ENCODE results near the gene SERPINB3.
"Not testable (repeated sequence)": the region's sequence is repeated elsewhere in the genome, so short reads cannot be mapped to it uniquely, and the experiment has no call there.

Gene SERPINB3

DNA sequence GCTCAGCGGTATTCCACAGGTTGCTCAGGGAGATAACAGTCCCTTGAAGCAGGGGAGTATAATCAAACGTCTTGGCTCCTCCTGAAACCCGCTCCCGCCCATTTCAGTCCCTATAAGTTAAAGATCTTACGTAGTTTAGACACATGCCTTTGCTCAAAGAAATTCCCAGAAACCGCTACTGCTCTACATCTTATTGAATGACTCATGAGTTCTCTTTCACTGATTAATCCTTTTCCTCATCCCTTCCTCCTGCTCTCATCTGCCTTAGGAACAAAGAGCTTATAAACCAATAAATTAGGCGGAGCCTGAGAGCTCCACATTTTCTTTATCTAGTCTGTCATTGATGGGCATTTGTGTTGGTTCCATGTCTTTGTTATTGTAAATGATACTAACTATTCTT lies 13.5 kb downstream of the SERPINB3 start:
- DNase-seq (ENCODE audit: extremely low read depth in 1 of 2, low read depth in 1 of 2): no peak

GRCh38 chr18:63646936-63647335 lies 14.8 kb downstream of the SERPINB3 start:
- DNase-seq (ENCODE audit: extremely low read depth in 1 of 2, low read depth in 1 of 2): no peak

- DNase-seq (ENCODE audit: extremely low read depth in 1 of 2, low read depth in 1 of 2): not testable (repeated sequence)
These were observed 17.0 kb downstream of the SERPINB3 start for GRCh38 chr18:63644694-63645093.

- DNase-seq (ENCODE audit: extremely low read depth in 1 of 2, low read depth in 1 of 2): not testable (repeated sequence)
These were observed 17.6 kb downstream of the SERPINB3 start, which contains the start of gene SERPINB4 for GRCh38 chr18:63644142-63644541. Gene SERPINB4 (minus strand): TSS chr18:63644256. CDS start chr18:63643577, 679 bp downstream.

- DNase-seq (ENCODE audit: extremely low read depth in 1 of 2, low read depth in 1 of 2): not testable (repeated sequence)
These were observed 18.9 kb downstream of the SERPINB3 start for GRCh38 chr18:63642668-63643356.

- DNase-seq (ENCODE audit: extremely low read depth in 1 of 2, low read depth in 1 of 2): not testable (repeated sequence)
These were observed 20.5 kb downstream of the SERPINB3 start for GRCh38 chr18:63641157-63641680.

- no peak for DNase-seq (ENCODE audit: extremely low read depth in 1 of 2, low read depth in 1 of 2)
These were observed 24.0 kb downstream of the SERPINB3 start for GRCh38 chr18:63637703-63638102.

- no peak for DNase-seq (ENCODE audit: extremely low read depth in 1 of 2, low read depth in 1 of 2)
These were observed 33.9 kb downstream of the SERPINB3 start for GRCh38 chr18:63627819-63628218.

GRCh38 chr18:63626431-63626830 lies 35.3 kb downstream of the SERPINB3 start:
- no peak for DNase-seq (ENCODE audit: extremely low read depth in 1 of 2, low read depth in 1 of 2)

DNA sequence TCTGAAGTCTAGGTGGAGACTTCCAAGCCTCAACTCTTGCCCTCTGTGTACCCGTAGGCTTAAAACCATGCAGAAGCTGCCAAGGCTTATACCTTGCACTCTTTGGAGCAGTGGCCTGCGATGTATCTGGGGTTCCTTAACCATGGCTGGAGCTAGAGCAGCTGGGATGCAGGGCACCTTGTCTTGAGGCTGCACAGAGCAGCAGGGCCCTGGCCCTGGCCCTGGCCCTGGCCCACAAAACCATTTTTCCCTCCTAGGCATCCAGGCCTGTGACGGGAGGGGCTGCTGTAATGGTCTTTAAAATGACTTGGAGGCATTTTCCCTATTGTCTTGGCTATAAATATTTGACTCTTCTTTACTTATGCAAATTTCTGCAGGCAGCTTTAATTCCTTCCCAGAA lies 36.8 kb downstream of the SERPINB3 start:
- no peak for DNase-seq (ENCODE audit: extremely low read depth in 1 of 2, low read depth in 1 of 2)

- DNase-seq (ENCODE audit: extremely low read depth in 1 of 2, low read depth in 1 of 2): no peak
These were observed 42.0 kb downstream of the SERPINB3 start for GRCh38 chr18:63619661-63620060.

DNA sequence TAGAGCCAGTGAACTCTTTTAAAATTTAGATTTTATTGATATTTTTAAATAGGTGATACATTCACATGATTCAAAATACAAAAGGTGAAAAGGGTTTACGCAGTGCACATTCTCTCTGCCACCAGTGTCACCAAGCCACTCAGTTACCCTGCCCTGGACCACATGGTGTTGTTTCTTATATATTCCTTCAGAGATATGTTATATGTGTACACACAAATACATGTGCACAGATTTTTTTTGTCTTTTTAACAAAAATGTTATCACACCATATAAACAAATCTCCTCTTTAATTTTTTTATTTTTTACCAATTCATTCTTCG lies 43.8 kb downstream of the SERPINB3 start:
- DNase-seq (ENCODE audit: extremely low read depth in 1 of 2, low read depth in 1 of 2): no peak

GRCh38 chr18:63617049-63617914 lies 44.4 kb downstream of the SERPINB3 start:
- DNase-seq (ENCODE audit: extremely low read depth in 1 of 2, low read depth in 1 of 2): no peak

GRCh38 chr18:63613420-63613819 lies 48.3 kb downstream of the SERPINB3 start:
- DNase-seq (ENCODE audit: extremely low read depth in 1 of 2, low read depth in 1 of 2): no peak

DNA sequence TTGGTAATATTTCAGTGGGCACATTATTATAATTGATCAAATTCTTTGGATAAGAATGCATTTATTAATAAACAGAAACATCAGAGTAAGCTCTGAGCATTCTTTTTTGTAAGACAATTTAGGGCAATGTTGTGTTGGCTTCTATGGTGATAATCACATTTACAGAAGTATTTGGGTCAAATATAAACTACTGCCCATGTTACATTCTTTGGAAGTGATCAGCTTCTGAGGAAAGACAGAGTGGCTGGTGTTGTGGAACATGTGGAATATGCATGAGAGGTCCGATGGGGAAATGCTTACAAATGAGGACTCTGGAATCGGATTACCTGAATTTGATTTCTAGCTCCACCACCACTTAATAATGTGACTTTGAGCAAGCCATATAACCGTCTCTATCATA lies 55.2 kb downstream of the SERPINB3 start:
- DNase-seq (ENCODE audit: extremely low read depth in 1 of 2, low read depth in 1 of 2): no peak

Data from stimulated activated CD8-positive, alpha-beta memory T cell treated with anti-CD3 and anti-CD28 coated beads, Interleukin-7, amount 100 ng/mL, for 48 hours (primary cell).